Astrocyte (in vitro differentiated cells and primary cell): Measurements from ENCODE around the gene DISP3. TPM values are rescaled to one million over a fixed set of nuclear protein-coding genes. Genes with fewer than 3 reads are reported as not detected.

ENCODE experiments used
- DNase-seq: peaks from one replicate; pipeline ENCODE4 v3.0.0-alpha.2; 2010; ENCODE audit warnings: low read depth
- FAIRE-seq: peaks from 2 replicates; lab custom pipeline; 2011; peaks lifted over from hg19 to GRCh38; lab: Jason Lieb, UNC
- H2AFZ ChIP-seq: 2 replicates; pipeline ENCODE4 v1.6.0; 2012; ENCODE audit warnings: low read depth, low read length, inconsistent platforms
- H3K27ac ChIP-seq: 2 replicates; pipeline ENCODE4 v1.5.1; 2011; ENCODE audit warnings: low read depth, low read length, inconsistent platforms
- H3K27me3 ChIP-seq: 2 replicates; pipeline ENCODE4 v1.6.0; 2011; ENCODE audit warnings: low read length, inconsistent platforms; ENCODE audit not compliant: insufficient read depth
- H3K36me3 ChIP-seq: 2 replicates; pipeline ENCODE4 v1.5.1; 2011; ENCODE audit warnings: low read length, inconsistent platforms; ENCODE audit not compliant: insufficient read depth
- H3K4me1 ChIP-seq: 2 replicates; pipeline ENCODE4 v1.5.1; 2011; ENCODE audit warnings: low read length, inconsistent platforms; ENCODE audit not compliant: insufficient read depth
- H3K4me2 ChIP-seq: 2 replicates; pipeline ENCODE4 v1.6.0; 2012; ENCODE audit warnings: low read length, inconsistent platforms
- H3K4me3 ChIP-seq: 2 replicates; pipeline ENCODE4 v1.5.1; 2011; ENCODE audit warnings: low read depth, mild to moderate bottlenecking, low read length, inconsistent platforms; ENCODE audit not compliant: insufficient read depth
- H3K79me2 ChIP-seq: 2 replicates; pipeline ENCODE4 v1.6.0; 2012; ENCODE audit warnings: mild to moderate bottlenecking, low read length, inconsistent platforms; ENCODE audit not compliant: insufficient read depth
- H3K9ac ChIP-seq: 2 replicates; pipeline ENCODE4 v1.6.0; 2012; ENCODE audit warnings: mild to moderate bottlenecking, low read length, inconsistent platforms
- H3K9me3 ChIP-seq: 2 replicates; pipeline ENCODE4 v1.5.1; 2012; ENCODE audit warnings: low read depth, mild to moderate bottlenecking, low read length, inconsistent platforms; ENCODE audit not compliant: insufficient read depth
- H4K20me1 ChIP-seq: 2 replicates; pipeline ENCODE4 v1.6.0; 2012; ENCODE audit warnings: low read length, inconsistent platforms; ENCODE audit not compliant: insufficient read depth
- H3K27ac Mint-ChIP-seq: one replicate; pipeline ENCODE4 v1.8.0; 2021; ENCODE audit warnings: mild to moderate bottlenecking, mixed read lengths; ENCODE audit not compliant: unreplicated experiment
- H3K27me3 Mint-ChIP-seq: one replicate; pipeline ENCODE4 v1.8.0; 2021; ENCODE audit warnings: low read depth, mixed read lengths; ENCODE audit not compliant: unreplicated experiment
- H3K36me3 Mint-ChIP-seq: one replicate; pipeline ENCODE4 v1.8.0; 2021; ENCODE audit warnings: low read depth, mixed read lengths; ENCODE audit not compliant: unreplicated experiment
- H3K4me1 Mint-ChIP-seq: one replicate; pipeline ENCODE4 v1.8.0; 2021; ENCODE audit warnings: low read depth, mixed read lengths; ENCODE audit not compliant: unreplicated experiment
- H3K4me3 Mint-ChIP-seq: one replicate; pipeline ENCODE4 v1.8.0; 2021; ENCODE audit warnings: mild to moderate bottlenecking, moderate library complexity, mixed read lengths; ENCODE audit not compliant: unreplicated experiment
- H3K9me3 Mint-ChIP-seq: one replicate; pipeline ENCODE4 v1.8.0; 2021; ENCODE audit warnings: mild to moderate bottlenecking, mixed read lengths; ENCODE audit not compliant: unreplicated experiment
- EZH2 ChIP-seq: IDR thresholded peaks from 2 replicates; pipeline ENCODE4 v1.6.1; 2012; ENCODE audit warnings: mild to moderate bottlenecking, low read length, inconsistent platforms; ENCODE audit not compliant: insufficient read depth
- total RNA-seq: library from RNA; stranded (reverse); gene quantifications from 2 replicates; pipeline ENCODE4 v1.2.1, GENCODE V29; 2021
- TF ChIP-seq, protein P1 (sequence below): IDR thresholded peaks from 2 replicates; pipeline ENCODE4 v1.5.1; 2011; ENCODE audit warnings: low read depth, mild to moderate bottlenecking, inconsistent platforms, low read length, moderate library complexity; ENCODE audit not compliant: insufficient read depth

Gene DISP3
- total RNA-seq, 1 donor from 2014 or later, result 0.32 TPM

GRCh38 chr1:11523261-11523660, 44.3 kb downstream of the DISP3 start:
- H3K27ac Mint-ChIP-seq, result no peak overlapping the region

GRCh38 chr1:11523746-11524464, 45.0 kb downstream of the DISP3 start:
- Mint-ChIP-seq H3K27ac (no peak overlapping the region), H3K4me3 (no peak overlapping the region), H3K36me3 (no peaks in the 10 kb centered on the region), H3K4me1 (no peaks in the 10 kb centered on the region), H3K9me3 (no peaks in the 10 kb centered on the region), H3K27me3 (peaks cover 32% of the 10 kb centered on the region)
- FAIRE-seq (no peak), DNase-seq (no peak)
- H3K9ac ChIP-seq, result no peak overlapping the region
- no peak overlapping the region for H3K27ac ChIP-seq
- no peaks in the 10 kb centered on the region for H3K9me3 ChIP-seq
- no peak overlapping the region for H3K4me2 ChIP-seq
- H3K79me2 ChIP-seq, result no peaks in the 10 kb centered on the region
- no peaks in the 10 kb centered on the region for H3K27me3 ChIP-seq
- TF ChIP-seq EZH2, result no peak
- TF ChIP-seq, protein P1, sequence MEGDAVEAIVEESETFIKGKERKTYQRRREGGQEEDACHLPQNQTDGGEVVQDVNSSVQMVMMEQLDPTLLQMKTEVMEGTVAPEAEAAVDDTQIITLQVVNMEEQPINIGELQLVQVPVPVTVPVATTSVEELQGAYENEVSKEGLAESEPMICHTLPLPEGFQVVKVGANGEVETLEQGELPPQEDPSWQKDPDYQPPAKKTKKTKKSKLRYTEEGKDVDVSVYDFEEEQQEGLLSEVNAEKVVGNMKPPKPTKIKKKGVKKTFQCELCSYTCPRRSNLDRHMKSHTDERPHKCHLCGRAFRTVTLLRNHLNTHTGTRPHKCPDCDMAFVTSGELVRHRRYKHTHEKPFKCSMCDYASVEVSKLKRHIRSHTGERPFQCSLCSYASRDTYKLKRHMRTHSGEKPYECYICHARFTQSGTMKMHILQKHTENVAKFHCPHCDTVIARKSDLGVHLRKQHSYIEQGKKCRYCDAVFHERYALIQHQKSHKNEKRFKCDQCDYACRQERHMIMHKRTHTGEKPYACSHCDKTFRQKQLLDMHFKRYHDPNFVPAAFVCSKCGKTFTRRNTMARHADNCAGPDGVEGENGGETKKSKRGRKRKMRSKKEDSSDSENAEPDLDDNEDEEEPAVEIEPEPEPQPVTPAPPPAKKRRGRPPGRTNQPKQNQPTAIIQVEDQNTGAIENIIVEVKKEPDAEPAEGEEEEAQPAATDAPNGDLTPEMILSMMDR, result no peak
- H2AFZ ChIP-seq, result no peak overlapping the region
- H3K4me1 ChIP-seq, result no peaks in the 10 kb centered on the region
- no peaks in the 10 kb centered on the region for H3K36me3 ChIP-seq
- no peak overlapping the region for H3K4me3 ChIP-seq
- no peaks in the 10 kb centered on the region for H4K20me1 ChIP-seq

More at GRCh38 chr1:11523261-11523660, 44.3 kb downstream of the DISP3 start:
- Histone ChIP-seq H4K20me1 (no peaks in the 10 kb centered on the region), H3K4me2 (no peak overlapping the region), H3K36me3 (no peaks in the 10 kb centered on the region), H3K4me3 (no peak overlapping the region), H3K27ac (no peak overlapping the region), H3K9ac (no peak overlapping the region), H2AFZ (no peak overlapping the region), H3K27me3 (no peaks in the 10 kb centered on the region), H3K4me1 (no peaks in the 10 kb centered on the region), H3K9me3 (no peaks in the 10 kb centered on the region), H3K79me2 (no peaks in the 10 kb centered on the region)
- Mint-ChIP-seq H3K9me3 (no peaks in the 10 kb centered on the region), H3K4me1 (no peaks in the 10 kb centered on the region), H3K36me3 (no peaks in the 10 kb centered on the region), H3K27me3 (peaks cover 32% of the 10 kb centered on the region), H3K4me3 (no peak overlapping the region)
- TF ChIP-seq, protein P1, result no peak
- no peak for TF ChIP-seq EZH2
- FAIRE-seq (no peak), DNase-seq (no peak)
